ENCODE data around the gene HK1. TPM values are rescaled to one million over a fixed set of nuclear protein-coding genes. Genes with fewer than 3 reads are reported as not detected.

Gene HK1
- total RNA-seq, 1 experiment from 2014 or later, result 98.8 TPM

DNA sequence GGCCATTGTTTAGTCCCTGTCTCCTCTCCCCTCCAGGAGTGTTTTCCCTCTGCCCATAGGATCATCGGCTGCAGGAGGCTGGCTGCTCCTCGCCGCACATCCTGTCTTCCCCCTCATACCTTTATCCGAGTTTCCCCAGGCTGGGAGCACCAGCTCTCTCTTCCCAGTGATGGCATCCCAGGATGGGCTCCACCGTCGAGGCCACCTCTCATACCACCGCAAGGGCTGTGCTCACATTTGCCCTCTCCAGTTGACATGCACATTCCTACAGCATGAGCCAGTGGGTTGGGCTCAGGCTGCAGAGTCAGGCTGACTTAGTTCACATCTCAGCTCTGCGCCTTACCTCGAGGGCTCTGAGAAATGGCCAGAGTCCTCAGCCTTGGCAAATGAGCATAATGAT is 46.0 kb upstream of the HK1 start:
- Mint-ChIP-seq H3K4me3 (no peak overlapping the region; a peak in 1 of 5 replicates), H3K36me3 (ENCODE audit: insufficient read depth in 1 of 3, low read depth in 3 of 3) (no peaks in the 10 kb centered on the region), H3K4me1 (peaks cover 13 to 18% of the 10 kb centered on the region in 2 experiments), H3K27me3 (ENCODE audit: low read depth) (peaks cover 2% of the 10 kb centered on the region), H3K27ac (no peak overlapping the region), H3K9me3 (no peaks in the 10 kb centered on the region)
- Histone ChIP-seq H3K23me2 (ENCODE audit: insufficient read length, low read depth, low read length, poor library complexity, severe bottlenecking) (no peaks in the 10 kb centered on the region), H3K18ac (ENCODE audit: insufficient read length, low read depth, low read length) (no peak overlapping the region), H2BK5ac (ENCODE audit: insufficient read length, low read length) (no peak overlapping the region), H3K79me1 (ENCODE audit: insufficient read depth, low read depth, low read length, poor library complexity, severe bottlenecking) (no peaks in the 10 kb centered on the region), H3K9ac (ENCODE audit: extremely low read depth, insufficient read length, low read length) (no peak overlapping the region), H2AFZ (ENCODE audit: low read length) (no peak overlapping the region), H4K91ac (ENCODE audit: insufficient read length, low read depth, low read length) (no peak overlapping the region), H3K56ac (ENCODE audit: insufficient read length, low read depth, low read length) (no peak overlapping the region), H3K23ac (ENCODE audit: insufficient read length, low read depth, low read length) (no peak overlapping the region), H3K79me2 (ENCODE audit: insufficient read depth, low read length) (no peaks in the 10 kb centered on the region), H2BK20ac (ENCODE audit: low read depth, low read length, poor library complexity, severe bottlenecking) (no peak overlapping the region), H2AK5ac (ENCODE audit: insufficient read length, low read length) (no peak overlapping the region), H4K20me1 (ENCODE audit: control insufficient read depth, insufficient read depth, insufficient read length) (no peaks in the 10 kb centered on the region), H3K9me3 (ENCODE audit: control insufficient read depth, low read depth, low read length) (no peaks in the 10 kb centered on the region), H3K27me3 (ENCODE audit: insufficient read depth, low read length) (no peaks in the 10 kb centered on the region; the same call in 1 of the 2 replicates), H3K4ac (ENCODE audit: low read depth, low read length) (no peak overlapping the region), H2BK15ac (ENCODE audit: low read depth, low read length) (no peak overlapping the region), H3K4me2 (ENCODE audit: insufficient read depth, insufficient read length, low read length) (no peak overlapping the region), H3T11ph (ENCODE audit: low read length) (no peak overlapping the region), H4K8ac (replicated peaks; ENCODE audit: insufficient read length, low read depth, low read length) (no peak overlapping the region), H3K14ac (ENCODE audit: insufficient read depth, low read length) (no peak overlapping the region; the same call in 1 of the 2 replicates), H3K27ac (ENCODE audit: insufficient read length, low read depth, low read length) (no peak overlapping the region), H3K4me1 (ENCODE audit: insufficient read depth, low read length) (peaks cover 6% of the 10 kb centered on the region; the same call in 1 of the 2 replicates), H4K5ac (ENCODE audit: insufficient read length, low read depth, low read length) (no peak overlapping the region), H2BK120ac (ENCODE audit: low read depth, low read length, poor library complexity, severe bottlenecking) (no peak overlapping the region), H2BK12ac (ENCODE audit: insufficient read length, low read depth, low read length) (no peak overlapping the region)
- DNase-seq, result peak; percentile 52
- no CpG with 5 or more reads among the region's 9 CpGs for WGBS (ENCODE audit: extremely low coverage, insufficient read length, low lambda C conversion rate)
- no peak for TF ChIP-seq CTCF (conservative IDR thresholded peaks at IDR 0.05)

Measured in H9 (cell line).